HEK293 (cell line): ENCODE results near the gene FAT2.

Experiments used
- PATZ1 ChIP-seq: fragments of 450-650 bp; formaldehyde crosslinking; IDR thresholded peaks from 2 replicates; pipeline ENCODE4 v1.5.1; 2016; ENCODE audit warnings: missing biosample characterization, missing genetic modification characterization
- PRDM10 ChIP-seq: fragments of 450-650 bp; formaldehyde crosslinking; IDR thresholded peaks from 2 replicates; pipeline ENCODE4 v1.5.1; 2016; ENCODE audit warnings: missing biosample characterization, missing genetic modification characterization
- TF ChIP-seq, protein P1 (sequence below): fragments of 450-650 bp; formaldehyde crosslinking; IDR thresholded peaks from 2 replicates; pipeline ENCODE4 v1.5.1; 2016; ENCODE audit warnings: missing biosample characterization, missing genetic modification characterization
- TF ChIP-seq, protein P2 (sequence below): fragments of 450-650 bp; formaldehyde crosslinking; IDR thresholded peaks from 2 replicates; pipeline ENCODE4; 2016; ENCODE audit warnings: missing biosample characterization, missing genetic modification characterization
- TF ChIP-seq, protein P3 (sequence below): fragments of 450-650 bp; formaldehyde crosslinking; conservative IDR thresholded peaks from 2 replicates; pipeline ENCODE4 v1.5.1; 2016; ENCODE audit warnings: low read depth, missing biosample characterization, missing genetic modification characterization

DNA sequence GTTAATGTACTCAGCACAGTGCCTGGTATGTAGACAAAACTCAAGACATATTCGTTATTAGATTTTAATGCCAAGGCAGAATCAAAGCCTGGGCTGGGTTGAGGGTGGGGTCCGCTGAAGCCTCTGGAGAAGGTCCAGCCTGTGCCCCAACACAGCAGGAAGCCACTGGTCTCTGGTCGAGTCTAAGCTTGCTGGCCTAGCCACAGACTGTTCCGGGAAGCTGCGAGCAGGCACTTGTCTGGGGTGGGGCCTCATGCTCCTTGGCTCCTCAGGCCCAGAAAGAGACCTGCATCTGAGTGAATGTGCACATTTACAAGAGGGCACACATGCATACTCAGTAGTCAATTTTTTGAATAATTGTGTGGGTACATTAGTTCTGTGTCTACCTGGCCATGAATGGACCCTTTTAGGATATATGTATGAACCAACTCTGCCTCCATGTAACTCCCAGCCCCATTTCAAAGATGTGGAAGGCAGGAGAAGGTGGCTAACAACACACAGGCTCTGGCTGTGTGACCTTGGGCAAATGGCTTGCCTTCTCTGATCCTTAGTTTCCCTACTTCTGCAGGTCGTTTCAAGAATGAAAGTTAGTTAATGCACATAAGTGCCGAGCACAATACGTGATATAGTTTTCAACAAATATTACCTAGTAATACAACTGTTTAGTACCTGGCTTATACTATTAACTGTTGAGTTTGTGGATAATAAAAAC lies 18.3 kb downstream of the FAT2 start:
- TF ChIP-seq, protein P1, sequence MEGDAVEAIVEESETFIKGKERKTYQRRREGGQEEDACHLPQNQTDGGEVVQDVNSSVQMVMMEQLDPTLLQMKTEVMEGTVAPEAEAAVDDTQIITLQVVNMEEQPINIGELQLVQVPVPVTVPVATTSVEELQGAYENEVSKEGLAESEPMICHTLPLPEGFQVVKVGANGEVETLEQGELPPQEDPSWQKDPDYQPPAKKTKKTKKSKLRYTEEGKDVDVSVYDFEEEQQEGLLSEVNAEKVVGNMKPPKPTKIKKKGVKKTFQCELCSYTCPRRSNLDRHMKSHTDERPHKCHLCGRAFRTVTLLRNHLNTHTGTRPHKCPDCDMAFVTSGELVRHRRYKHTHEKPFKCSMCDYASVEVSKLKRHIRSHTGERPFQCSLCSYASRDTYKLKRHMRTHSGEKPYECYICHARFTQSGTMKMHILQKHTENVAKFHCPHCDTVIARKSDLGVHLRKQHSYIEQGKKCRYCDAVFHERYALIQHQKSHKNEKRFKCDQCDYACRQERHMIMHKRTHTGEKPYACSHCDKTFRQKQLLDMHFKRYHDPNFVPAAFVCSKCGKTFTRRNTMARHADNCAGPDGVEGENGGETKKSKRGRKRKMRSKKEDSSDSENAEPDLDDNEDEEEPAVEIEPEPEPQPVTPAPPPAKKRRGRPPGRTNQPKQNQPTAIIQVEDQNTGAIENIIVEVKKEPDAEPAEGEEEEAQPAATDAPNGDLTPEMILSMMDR = no peak
- TF ChIP-seq, protein P2, sequence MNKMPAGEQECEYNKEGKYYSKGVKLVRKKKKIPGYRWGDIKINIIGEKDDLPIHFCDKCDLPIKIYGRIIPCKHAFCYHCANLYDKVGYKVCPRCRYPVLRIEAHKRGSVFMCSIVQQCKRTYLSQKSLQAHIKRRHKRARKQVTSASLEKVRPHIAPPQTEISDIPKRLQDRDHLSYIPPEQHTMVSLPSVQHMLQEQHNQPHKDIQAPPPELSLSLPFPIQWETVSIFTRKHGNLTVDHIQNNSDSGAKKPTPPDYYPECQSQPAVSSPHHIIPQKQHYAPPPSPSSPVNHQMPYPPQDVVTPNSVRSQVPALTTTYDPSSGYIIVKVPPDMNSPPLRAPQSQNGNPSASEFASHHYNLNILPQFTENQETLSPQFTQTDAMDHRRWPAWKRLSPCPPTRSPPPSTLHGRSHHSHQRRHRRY (tag by site-specific recombination) = no peak
- TF ChIP-seq, protein P3, sequence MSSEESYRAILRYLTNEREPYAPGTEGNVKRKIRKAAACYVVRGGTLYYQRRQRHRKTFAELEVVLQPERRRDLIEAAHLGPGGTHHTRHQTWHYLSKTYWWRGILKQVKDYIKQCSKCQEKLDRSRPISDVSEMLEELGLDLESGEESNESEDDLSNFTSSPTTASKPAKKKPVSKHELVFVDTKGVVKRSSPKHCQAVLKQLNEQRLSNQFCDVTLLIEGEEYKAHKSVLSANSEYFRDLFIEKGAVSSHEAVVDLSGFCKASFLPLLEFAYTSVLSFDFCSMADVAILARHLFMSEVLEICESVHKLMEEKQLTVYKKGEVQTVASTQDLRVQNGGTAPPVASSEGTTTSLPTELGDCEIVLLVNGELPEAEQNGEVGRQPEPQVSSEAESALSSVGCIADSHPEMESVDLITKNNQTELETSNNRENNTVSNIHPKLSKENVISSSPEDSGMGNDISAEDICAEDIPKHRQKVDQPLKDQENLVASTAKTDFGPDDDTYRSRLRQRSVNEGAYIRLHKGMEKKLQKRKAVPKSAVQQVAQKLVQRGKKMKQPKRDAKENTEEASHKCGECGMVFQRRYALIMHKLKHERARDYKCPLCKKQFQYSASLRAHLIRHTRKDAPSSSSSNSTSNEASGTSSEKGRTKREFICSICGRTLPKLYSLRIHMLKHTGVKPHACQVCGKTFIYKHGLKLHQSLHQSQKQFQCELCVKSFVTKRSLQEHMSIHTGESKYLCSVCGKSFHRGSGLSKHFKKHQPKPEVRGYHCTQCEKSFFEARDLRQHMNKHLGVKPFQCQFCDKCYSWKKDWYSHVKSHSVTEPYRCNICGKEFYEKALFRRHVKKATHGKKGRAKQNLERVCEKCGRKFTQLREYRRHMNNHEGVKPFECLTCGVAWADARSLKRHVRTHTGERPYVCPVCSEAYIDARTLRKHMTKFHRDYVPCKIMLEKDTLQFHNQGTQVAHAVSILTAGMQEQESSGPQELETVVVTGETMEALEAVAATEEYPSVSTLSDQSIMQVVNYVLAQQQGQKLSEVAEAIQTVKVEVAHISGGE = no peak
- TF ChIP-seq PRDM10 (tag by site-specific recombination) (no peak), PATZ1 (tag by site-specific recombination) (no peak)
